ENCODE measurements around the gene DENND5A.

GRCh38 chr11:9302448-9302847, 37.3 kb upstream of the DENND5A start:
- TF ChIP-seq, protein P1, sequence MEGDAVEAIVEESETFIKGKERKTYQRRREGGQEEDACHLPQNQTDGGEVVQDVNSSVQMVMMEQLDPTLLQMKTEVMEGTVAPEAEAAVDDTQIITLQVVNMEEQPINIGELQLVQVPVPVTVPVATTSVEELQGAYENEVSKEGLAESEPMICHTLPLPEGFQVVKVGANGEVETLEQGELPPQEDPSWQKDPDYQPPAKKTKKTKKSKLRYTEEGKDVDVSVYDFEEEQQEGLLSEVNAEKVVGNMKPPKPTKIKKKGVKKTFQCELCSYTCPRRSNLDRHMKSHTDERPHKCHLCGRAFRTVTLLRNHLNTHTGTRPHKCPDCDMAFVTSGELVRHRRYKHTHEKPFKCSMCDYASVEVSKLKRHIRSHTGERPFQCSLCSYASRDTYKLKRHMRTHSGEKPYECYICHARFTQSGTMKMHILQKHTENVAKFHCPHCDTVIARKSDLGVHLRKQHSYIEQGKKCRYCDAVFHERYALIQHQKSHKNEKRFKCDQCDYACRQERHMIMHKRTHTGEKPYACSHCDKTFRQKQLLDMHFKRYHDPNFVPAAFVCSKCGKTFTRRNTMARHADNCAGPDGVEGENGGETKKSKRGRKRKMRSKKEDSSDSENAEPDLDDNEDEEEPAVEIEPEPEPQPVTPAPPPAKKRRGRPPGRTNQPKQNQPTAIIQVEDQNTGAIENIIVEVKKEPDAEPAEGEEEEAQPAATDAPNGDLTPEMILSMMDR (IDR thresholded peaks at IDR 0.05): no peak
- TF ChIP-seq POLR2A (IDR thresholded peaks at IDR 0.05): no peak
